Left kidney (tissue), 2 donors: ENCODE data around the gene GALK2. TPM values are rescaled to one million over a fixed set of nuclear protein-coding genes. Genes with fewer than 3 reads are reported as not detected.
"Not testable (repeated sequence)": the region's sequence is repeated elsewhere in the genome, so short reads cannot be mapped to it uniquely, and the experiment has no call there.

ENCODE experiments used
- DNase-seq: peaks from one replicate; pipeline ENCODE4 v3.0.0-alpha.2; 2013
- polyA plus RNA-seq: library from polyadenylated mRNA; unstranded; fragments of 120-200 nt; gene quantifications from one replicate; pipeline ENCODE4 v1.2.1, GENCODE V29; 2013; ENCODE audit not compliant: insufficient read length

The GALK2 gene
- polyA plus RNA-seq, 1 donor: 31.5 TPM

DNA sequence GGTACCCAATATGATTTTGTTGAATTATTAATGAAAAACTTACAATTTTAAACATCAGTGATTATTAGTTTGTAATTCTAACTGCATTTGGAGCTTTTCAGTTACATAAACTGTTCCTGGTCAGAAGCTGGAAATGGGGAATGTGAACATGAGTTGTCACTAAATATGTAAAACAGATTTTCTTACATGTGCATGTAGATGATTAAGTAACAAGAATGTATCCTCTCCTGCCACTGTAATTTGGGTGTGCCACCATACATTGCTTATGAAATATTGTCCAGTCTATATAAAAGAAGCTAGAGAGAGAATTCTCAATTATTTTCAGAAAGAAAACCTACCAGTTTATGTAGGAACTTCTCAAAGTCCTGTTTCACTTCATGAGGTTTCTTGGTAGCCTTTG lies 161.4 kb downstream of the GALK2 start:
- DNase-seq: no peak

DNA sequence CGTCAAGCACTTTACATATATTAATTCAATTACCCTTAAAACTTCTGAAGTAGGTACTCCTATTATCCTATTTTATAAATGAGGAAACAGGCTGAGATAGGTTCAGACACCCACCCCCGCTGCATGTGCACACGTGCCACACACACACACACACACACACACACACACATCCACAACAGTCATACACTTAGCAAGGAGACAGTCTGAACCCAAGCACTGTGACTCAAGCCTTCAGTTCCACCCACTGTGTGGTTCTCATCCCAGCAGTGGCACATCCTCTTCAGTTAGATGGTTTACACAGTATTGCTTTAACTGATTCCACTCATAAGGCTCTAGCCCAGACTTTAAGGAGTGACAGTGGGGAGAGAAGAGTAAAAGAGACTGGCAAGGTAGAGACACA lies 161.9 kb downstream of the GALK2 start:
- DNase-seq: no peak

DNA sequence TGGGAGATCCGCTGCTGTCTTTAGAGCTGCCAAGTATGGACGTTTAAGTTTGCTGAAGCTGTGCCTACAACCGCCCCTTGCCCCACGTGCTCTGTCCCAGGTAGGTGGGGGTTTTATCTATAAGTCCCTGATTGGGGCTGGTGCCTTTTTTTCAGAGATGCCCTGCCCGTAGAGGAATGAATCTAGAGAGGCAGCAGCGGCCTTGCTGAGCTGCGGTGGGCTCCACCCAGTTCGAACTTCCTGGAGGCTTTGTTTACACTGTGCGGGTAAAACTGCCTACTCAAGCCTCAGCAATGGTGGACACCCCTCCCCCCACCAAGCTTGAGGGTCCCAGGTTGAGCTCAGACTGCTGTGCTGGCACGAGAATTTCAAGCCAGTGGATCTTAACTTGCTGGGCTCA lies 169.6 kb downstream of the GALK2 start:
- DNase-seq: no peak

DNA sequence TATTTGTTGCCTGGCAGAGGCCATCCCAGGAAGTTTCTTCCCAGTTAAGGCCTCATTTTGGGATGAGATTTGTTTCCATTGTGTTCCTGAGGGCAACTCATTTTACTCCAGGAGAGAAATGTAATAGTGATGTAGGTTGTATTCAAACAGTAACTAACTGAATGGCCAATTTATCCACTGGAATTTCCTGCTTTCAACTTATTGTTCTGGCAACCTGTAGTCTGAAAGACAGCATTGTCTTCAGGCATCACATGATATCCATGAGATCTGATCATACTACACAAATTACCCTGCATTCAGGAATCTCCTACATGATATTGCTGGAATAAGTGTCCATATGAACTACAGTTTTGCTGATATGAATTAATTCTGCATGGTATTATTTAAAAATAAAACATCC lies 173.5 kb downstream of the GALK2 start:
- no peak for DNase-seq

DNA sequence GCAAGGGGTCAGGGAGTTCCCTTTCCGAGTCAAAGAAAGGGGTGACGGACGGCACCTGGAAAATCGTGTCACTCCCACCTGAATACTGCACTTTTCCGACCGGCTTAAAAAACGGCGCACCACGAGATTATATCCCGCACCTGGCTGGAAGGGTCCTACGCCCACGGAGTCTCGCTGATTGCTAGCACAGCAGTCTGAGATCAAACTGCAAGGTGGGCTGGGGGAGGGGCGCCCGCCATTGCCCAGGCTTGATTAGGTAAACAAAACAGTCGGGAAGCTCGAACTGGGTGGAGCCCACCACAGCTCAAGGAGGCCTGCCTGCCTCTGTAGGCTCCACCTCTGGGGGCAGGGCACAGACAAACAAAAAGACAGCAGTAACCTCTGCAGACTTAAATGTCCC lies 184.4 kb downstream of the GALK2 start:
- not testable (repeated sequence) for DNase-seq

DNA sequence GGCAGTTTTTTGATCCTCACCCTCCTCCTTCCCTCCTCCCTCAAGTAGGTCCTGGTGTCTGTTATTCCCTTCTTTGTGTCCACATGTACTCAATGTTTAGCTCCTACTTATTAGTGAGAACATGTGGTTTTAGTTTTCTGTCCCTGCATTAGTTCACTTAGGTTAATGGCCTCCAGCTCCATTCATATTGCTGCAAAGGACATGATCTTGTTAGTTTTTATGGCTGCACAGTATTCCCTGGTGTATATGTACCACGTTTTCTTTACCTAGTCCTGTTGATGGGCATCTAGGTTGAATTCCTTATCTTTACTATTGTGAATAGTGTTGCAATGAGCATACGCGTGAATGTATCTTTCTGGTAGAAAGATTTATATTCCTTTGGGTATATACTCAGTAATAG lies 191.3 kb downstream of the GALK2 start:
- DNase-seq: no peak

DNA sequence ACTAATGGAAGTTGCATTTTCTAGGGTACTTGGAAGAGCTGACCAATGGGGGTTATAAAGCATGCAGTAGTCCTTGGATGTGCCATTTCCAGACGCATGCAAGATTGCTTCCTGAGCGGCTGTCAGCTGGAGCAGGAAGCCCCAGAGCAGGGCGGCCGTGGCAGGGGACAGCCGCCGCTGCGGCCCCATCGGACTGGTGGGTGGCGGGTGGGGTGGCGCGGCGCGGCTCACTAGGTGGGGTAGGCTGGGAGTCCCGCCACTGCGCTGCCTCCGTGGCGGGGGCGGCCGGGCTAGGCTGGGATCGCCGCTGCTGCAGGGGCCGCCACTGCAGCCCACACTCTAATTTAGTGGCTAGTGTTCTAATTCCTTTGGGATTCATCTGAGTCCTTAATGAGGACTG lies 196.4 kb downstream of the GALK2 start:
- no peak for DNase-seq

DNA sequence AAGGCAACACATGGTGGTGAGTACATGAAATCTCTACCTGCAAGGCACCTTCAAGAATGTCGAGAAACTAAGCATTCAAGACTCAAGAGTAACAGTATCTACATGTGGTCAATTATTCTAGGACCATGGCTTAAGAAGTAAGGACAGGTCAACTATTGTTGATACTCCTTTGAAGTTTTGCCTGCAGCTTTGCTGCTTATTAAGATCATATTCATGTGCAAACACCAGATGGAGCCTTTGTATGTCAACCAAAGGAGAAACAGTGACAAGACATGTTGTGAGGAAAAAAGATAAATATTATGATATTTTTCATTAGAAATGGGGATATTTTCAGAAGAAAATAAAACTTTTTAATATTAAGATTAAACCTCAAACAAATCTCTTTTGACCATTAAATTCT lies 200.7 kb downstream of the GALK2 start:
- no peak for DNase-seq

DNA sequence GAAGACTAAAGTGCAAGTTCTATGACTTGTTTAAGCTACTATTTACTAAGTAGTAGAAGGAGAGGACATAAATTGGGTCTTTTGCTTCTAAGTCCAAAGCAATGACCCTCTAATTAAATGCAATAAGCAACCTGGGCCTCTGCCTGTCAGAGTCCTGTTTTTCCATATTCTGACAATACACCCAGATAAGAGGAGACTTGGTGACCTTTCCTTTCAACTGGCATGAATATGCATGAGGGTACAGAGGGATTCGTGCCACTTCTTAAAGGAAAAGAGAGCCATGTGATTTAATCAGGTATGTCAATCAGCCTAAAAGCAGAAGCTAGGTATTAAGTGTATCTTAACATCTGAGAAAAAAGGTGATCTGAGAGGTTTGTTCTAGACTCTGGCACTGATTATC lies 202.3 kb downstream of the GALK2 start:
- no peak for DNase-seq

DNA sequence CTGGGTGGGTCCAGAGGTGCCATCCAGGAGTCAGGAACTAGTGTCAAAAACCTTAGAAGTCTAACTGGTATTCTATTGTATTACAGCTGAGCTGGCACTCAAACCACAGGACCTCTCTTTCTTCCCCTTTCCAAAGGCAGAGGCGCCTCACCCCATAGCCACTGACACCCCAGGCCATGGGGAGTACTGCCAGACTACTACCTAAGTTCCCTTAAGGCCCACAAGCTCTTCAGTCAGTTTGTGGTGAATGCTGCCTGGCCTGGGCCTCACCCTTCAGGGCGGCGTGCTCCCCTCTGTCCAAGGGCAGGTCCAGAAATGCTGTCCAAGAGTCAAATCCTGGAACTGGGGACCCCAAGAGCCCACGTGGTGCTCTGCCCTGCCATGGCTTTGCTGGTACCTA lies 209.9 kb downstream of the GALK2 start:
- DNase-seq: no peak

DNA sequence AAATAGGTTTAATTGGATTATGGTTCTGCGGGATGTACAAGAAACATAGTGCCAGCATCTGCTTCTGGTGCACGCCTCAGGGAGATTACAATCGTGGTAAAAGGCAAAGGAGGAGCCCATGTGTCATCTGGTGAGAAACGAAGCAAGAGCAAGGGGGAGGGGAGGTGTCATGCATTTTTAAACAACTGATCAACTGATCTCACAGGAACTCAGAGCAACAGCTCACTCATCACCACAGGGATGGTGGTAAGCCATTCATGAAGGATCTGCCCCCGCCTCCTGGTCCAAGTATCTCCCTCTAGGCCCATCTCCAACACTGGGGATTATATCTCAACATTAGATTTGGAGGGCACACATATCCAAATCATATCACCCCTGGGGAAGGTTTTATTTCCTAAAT lies 210.9 kb downstream of the GALK2 start:
- DNase-seq: no peak

Other genes starting within 250 kb of the GALK2 start
- gene SHC4, start 206.3 kb upstream of the GALK2 start, polyA plus RNA-seq: 3.1 TPM
- 73.8 TPM for gene SECISBP2L, start 123.8 kb upstream of the GALK2 start, polyA plus RNA-seq
- gene COPS2, start 14.6 kb upstream of the GALK2 start, polyA plus RNA-seq: 116 TPM